HUDEP-2 (cell line): ENCODE measurements around the gene LCN12.

Source experiments
- DNase-seq, 76 experiments: peaks; one replicate each; lab custom pipeline; 2025; ENCODE audit not compliant: unreplicated experiment in 76 of 76; lab: John Stamatoyannopoulos, UW

LCN12 gene

GRCh38 chr9:136972335-136972734 lies 20.3 kb downstream of the LCN12 start:
- no peak for DNase-seq

GRCh38 chr9:136972743-136973142 lies 20.7 kb downstream of the LCN12 start:
- DNase-seq = no peak

- no peak for DNase-seq
Measured at GRCh38 chr9:136973618-136974617, 21.8 kb downstream of the LCN12 start.

GRCh38 chr9:136974817-136975535 lies 22.9 kb downstream of the LCN12 start:
- DNase-seq = peak in 30 of 76 experiments; percentile 11 to 52 (median 24)

DNA sequence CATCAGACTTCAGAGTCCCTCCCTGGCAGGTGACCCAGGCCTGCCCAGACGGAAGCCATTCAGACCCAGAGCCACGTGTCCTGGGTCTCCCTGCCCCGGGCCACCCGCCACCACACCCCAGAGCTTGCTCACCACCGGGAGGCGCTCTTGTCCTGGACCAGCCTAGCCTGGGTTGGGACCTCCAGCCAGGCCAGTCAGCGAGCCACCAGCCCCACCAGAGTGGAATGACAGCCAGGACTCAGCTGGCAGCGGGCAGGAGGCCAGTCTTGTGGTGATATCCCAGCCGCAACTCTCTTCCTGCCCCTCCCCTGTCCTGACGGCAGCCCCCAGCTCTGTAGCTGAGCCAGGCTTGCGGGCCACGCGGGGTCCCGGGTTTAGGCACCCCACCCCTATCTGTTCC lies 23.6 kb downstream of the LCN12 start:
- peak in 70 of 76 experiments; percentile 32 to 87 (median 70) for DNase-seq

DNA sequence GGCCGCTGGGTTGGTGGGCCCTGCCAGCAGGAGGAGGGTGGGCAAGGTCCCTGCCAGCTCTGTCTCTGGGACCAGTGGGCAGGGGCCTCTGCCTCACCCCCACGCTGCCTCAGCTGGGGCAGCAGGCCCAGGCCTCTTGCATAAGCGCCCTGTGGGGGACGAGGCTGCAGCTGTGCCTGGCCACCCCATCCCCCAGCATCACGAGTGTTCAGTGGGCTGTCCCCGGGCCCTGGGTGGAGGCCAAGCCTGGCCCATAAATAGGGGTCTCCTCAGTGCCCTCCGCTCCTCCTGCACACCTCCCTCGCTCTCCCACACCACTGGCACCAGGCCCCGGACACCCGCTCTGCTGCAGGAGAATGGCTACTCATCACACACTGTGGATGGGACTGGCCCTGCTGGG lies 25.1 kb downstream of the LCN12 start, which contains the start of gene PTGDS:
Gene PTGDS (plus strand): TSS at position 282 of the 400 bp plus-strand sequence. CDS start 75 bp downstream, at position 357.
- DNase-seq = no peak

- DNase-seq = no peak
Measured at GRCh38 chr9:136977649-136978072, 25.6 kb downstream of the LCN12 start.

GRCh38 chr9:136978073-136978864 lies 26.2 kb downstream of the LCN12 start:
- DNase-seq = peak in 67 of 76 experiments; percentile 7 to 94 (median 78)

DNA sequence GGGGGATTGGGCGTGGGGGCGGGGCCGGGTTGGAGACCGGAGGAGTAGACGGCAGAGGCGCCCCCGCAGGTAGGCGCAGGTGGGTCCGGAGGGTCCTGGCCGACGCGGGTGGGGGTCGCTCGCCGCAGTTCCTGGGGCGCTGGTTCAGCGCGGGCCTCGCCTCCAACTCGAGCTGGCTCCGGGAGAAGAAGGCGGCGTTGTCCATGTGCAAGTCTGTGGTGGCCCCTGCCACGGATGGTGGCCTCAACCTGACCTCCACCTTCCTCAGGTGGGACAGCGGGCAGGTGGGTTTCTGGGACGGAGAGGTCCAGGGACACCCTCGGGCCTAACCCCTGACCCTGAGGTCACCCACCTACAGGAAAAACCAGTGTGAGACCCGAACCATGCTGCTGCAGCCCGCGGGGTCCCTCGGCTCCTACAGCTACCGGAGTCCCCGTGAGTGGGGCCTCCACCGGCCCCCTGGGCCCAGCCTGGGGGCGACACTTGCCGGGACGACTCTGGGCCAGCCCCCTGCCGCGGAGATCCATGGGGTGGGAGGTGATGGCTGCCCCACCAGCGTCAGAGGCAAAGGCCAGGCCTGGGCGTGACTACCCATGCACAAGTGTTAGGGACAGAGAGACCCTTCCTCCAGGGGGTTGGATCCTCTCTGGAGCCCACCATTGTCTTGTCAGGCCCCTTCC lies 26.9 kb downstream of the LCN12 start:
- no peak for DNase-seq

- DNase-seq = peak in 50 of 76 experiments; percentile 13 to 75 (median 36)
Measured at GRCh38 chr9:136979769-136980587, 27.9 kb downstream of the LCN12 start.

DNA sequence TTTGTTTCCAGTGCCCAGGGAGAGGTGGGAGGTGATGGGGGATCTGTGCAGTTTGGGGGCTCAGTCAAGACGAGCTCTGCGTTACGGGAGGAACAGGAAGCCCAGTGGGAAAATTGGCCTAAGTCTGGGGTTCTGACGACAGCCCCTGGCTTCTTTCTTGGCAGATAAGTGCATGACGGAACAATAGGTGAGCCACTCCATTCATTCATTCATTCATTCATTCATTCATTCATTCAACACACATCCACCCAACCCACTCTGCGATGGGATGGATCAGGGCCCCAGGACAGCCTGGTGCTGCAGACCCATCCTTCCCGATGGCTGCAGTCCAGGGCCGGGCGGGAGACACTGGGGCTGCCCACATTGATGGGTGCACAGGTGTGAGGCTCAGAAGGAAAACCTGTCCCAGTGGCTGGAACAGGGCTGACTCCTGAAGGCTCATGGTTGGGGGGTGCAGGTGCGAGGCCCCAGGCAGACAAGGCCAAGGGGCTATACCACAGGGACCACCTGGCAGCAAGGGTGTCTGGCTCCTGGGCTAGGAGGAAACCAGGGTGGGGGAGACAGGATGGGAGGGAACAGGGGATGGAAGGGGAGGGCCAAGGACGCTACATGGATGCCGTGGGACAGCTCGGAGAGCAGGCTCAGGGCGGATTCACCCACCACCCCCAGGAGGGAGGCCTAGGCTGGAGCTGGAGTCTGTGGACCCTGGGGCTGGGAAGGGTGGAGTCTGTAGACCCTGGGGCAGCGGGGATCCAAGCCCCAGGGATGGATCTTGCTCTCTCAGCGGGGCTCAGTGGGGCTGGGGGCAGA lies 28.8 kb downstream of the LCN12 start:
- no peak for DNase-seq

GRCh38 chr9:136981588-136982231 lies 29.6 kb downstream of the LCN12 start:
- DNase-seq = no peak

- no peak for DNase-seq
Measured at GRCh38 chr9:136982232-136983051, 30.4 kb downstream of the LCN12 start, which contains the start of gene LCNL1. LCNL1 (plus strand) TSS chr9:136982993; CDS start chr9:136983587, 594 bp downstream.

- no peak for DNase-seq
Measured at GRCh38 chr9:136983167-136983566, 31.1 kb downstream of the LCN12 start.

GRCh38 chr9:136983656-136984314 lies 31.7 kb downstream of the LCN12 start:
- DNase-seq = no peak

DNA sequence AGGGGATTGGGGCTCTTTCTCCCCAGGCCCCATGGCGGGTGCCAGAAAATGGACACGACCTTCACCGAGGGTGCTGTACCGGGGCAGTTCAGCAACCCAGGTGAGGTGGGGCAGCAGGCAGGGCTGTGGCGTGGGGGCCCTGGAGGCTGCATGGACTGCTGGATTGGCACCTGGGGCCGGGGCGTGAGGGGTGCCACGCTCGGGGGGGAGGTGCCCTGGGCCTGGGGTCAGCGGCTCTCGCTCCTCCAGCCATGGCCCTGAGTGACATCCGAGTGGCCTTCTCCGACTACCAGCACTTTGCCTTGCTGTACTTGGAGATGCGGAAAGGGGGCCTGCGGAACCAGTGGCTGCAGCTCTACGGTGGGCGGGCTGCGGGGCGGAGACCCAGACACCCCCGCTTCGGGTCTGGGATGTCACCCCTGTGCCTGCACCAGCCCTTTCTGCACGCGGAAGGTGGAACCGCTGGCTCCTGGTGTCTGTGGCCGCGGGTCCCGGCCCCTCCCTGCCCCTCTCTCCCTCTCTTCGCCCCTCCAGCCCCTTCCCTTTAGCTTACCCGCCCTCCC lies 32.5 kb downstream of the LCN12 start:
- DNase-seq = no peak
